Measurements from ENCODE around the gene WNK2.

WNK2 gene

DNA sequence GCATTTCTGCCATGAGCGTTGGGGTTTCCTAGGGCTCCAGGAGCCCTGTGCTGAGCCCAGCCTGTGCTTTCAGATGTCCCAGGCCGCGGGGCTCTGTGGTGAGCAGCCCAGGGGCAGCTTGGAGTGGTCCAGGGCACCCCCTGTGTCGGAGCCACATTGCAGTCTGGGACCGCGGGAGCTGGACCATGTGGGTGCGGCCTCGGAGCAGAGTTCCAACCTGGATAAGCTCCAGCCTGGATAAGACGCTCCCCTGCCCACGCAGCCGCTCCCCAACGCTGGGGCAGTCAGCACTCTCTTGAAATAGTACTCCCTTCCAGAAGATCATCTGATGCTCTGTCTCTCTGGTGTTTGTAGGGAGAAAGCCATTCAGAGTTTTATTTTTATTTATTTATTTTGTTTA lies 111.1 kb downstream of the WNK2 start:
- no peak for DNase-seq (ENCODE audit: low read depth)

DNA sequence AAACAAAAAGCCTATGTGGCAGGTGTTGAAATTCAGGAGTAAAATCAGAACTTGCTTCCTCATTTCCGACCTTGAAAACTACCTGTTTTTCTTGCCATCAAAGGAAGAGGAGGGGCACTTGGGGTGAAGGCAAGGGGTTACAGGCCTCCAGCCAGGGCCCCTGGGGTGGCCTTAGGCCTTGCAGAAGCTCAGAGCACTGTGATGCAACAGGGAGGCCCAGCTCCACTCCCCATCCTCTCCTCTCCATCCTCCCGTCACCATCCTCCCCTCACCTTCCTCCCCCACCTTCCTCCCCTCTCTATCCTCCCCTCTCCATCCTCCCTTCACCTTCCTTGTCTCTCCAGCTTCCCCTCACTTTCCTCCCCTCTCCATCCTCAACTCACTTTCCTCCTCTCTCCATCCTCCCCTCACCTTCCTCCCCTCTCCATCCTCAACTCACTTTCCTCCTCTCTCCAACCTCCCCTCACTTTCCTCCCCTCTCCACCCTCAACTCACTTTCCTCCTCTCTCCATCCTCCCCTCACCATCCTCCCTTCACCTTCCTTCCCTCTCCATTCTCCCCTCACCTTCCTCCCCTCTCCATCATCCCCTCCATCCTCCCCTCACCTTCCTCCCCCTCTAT lies 111.6 kb downstream of the WNK2 start:
- no peak for DNase-seq (ENCODE audit: low read depth)

DNA sequence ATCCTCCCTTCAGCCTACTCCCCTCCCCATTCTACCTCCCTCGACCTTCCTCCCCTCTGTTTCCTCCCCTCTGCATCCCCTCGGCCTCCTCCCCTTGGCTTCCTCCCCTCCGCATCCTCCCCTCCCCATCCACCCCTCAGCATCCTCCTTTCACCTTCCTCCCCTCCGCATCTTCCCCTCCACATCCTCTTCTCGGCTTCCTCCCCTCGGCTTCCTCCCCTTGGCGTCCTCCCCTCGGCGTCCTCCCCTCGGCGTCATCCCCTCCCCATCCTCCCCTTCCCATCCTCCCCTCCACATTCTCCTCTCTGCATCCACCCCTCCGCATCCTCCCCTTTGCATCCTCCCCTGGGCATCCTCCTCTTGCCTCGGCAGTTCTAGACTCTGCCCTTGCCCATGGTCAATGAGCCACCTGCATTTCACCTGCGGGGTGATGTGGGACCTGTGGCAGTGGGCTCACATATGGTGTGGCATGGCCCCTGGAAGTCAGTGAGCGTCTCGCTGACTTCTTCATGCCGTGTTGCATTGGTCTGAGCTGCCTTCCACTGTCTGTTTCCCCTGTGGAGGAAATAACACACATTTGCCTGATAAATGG lies 113.0 kb downstream of the WNK2 start:
- no peak for DNase-seq (ENCODE audit: low read depth)

DNA sequence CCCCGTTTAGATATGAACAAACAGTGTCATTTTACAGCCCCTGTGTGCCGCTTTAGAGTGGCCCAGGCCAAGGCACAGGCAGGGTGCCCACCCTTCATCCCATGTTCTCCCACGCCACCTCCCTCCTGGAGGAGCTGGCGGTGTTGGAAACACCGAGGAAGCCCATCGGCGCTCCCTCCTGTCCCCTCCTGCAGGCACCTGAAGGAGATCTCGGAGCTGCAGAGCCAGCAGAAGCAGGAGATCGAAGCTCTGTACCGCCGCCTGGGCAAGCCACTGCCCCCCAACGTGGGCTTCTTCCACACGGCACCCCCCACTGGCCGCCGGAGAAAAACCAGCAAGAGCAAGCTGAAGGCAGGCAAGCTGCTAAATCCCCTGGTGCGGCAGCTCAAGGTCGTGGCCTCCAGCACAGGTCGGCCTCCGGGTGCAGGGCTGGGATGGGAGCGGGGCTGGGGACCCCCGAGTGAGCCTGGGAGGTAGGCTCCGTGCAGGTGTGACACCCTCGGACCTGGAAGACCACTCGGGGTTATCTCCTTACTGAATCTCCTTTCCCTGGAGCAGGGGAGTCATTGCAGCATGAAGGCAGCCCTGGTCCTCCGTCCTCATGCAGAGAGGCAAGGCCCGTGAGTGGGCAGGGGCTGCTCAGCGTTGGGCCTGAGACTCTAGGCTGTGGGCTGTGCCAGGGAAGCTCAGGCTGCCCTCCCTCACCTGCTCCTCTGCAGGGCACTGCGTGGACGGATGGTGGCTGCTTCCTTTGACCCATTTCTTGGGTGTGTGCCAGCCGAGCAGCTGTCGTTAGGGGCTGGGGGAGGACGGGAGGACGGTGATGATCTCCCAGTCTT lies 113.9 kb downstream of the WNK2 start:
- no peak for DNase-seq (ENCODE audit: low read depth)

DNA sequence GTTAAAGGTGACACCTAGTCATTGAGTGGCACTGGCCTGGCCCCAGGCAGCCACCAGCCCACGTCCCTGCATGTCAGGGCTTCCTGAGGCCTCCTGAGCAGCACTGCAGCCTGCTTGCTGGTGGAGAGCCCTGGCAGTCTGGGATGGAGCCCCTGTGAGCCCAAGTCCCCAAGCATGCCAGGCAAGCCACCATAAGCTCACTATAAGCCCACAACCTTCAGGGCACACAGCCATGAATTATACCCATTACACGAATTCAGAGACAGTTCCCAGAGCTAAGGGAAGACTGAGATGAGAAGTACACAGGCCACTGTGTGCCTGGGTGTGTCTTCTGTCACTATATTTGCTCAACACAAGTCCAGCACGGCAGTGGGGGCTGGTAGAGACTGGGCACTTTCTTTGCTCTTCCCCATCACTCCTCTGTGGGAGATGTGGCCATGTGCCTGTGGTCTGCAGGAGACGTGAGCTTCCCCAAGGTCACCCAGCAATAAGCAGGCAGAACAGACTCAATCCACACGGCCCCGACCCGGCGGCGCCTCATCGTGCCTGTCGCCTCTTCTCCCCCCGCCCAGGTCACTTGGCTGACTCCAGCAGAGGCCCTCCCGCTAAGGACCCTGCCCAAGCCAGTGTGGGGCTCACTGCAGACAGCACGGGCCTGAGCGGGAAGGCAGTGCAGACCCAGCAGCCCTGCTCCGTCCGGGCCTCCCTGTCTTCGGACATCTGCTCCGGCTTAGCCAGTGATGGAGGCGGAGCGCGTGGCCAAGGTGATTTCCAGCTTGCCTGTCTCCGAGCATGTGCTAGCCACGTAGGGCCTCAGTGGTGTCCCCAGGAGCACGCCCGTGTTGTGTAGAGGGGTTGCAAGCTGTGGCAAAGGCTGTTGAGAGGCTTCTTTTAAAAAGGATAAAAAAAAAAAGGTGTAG lies 114.8 kb downstream of the WNK2 start:
- DNase-seq (ENCODE audit: low read depth) = no peak

DNA sequence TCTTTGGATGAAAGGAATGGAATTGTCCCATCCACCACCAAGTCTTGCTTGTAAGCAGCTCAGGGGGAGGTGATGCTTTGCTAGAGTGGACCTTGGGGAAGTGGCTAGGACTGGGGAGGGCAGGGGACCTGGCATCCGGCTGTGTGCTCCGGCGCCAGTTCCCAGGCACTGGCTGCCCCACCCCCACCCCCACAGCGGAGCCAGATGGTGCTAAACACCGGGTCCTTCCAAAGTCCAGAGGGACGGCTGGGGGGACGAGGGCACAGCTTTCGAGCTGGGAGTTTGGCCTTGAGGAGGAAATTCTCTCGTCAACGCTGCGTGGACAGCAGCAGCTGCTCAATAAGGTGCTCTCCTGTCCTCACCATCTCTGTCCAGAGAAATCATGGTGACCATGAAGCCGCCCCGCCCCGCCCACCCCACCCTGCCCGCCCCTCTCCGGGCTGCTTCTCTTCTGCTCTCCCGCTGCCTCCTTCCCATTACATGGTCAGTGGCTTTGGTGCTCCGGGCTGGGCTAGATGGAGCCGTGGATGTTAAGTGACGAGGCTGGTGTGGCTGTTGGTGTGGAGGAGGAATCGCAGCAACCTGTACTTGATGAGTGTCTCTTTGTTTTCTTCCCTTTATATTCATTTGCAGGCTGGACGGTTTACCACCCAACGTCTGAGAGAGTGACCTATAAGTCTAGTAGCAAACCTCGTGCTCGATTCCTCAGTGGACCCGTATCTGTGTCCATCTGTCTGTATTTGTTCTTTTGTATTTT lies 115.7 kb downstream of the WNK2 start:
- no peak for DNase-seq (ENCODE audit: low read depth)

DNA sequence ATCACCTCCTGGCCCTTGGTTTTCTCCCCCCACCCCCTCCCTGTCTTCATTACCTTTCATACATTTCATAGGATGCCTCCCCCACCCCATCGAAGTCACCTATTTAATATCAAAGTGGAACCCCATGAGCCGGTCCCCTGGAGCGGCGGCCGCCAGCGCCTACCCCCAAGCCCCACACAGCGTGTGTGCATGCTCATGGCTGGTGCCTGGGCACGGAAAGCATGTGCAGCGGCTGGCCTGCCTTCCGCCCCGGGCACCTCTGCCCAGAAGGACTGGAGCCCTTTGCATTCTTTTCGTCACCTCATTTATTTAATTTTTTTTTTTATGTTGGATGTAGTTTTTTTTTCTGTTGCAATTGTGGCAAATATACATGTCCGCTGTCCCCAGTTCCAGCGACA lies 116.2 kb downstream of the WNK2 start:
- DNase-seq (ENCODE audit: low read depth) = no peak

DNA sequence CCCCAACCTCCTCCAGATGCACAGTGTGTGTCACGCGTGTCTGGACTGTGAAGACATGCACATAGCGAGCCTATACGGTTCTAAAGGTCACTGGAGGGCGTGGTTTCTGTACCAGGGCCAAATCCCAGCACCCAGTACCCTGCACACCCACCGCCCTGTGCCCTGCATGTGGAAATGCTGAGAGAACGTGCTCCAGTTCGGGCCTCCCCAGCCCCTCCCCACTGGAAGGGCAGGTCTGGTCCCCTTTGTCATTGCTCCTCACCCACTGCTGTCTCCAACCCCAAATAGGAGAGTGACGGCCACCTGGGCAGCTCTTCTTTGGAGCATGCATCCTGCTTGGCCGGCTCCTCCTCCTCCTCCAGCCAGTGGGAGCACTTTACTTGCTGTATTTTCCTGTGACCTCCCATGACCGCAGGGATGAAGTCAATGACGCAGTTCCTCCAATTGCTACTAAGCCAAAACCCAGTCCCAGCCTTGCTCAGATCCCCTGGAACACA lies 116.7 kb downstream of the WNK2 start:
- DNase-seq (ENCODE audit: low read depth) = no peak

DNA sequence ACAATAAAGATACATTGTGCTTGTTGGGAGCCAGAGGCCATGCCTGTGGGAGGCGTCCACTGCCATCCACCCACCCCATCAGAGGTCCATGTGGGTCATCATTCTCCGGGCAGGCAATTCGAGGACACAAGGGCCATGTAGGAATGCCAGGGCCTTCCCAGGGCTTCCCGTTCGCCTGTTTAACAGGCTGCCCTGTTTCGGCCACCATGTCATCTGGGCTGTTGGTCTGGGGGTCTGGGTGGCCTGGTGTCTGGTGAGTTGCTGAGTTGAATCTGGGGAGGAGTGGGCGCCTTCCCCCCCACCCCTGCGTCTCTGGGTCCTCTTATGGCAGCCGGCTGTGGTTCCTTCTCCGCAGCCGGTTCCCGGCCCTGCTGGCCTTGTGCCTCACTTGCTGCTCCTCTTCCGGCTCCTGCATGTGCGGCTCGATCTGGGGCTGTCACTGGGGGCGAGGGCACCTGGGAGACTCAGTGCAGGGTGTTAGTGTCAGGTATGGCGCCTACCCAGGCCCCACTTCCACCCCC lies 117.4 kb downstream of the WNK2 start:
- no peak for DNase-seq (ENCODE audit: low read depth)

DNA sequence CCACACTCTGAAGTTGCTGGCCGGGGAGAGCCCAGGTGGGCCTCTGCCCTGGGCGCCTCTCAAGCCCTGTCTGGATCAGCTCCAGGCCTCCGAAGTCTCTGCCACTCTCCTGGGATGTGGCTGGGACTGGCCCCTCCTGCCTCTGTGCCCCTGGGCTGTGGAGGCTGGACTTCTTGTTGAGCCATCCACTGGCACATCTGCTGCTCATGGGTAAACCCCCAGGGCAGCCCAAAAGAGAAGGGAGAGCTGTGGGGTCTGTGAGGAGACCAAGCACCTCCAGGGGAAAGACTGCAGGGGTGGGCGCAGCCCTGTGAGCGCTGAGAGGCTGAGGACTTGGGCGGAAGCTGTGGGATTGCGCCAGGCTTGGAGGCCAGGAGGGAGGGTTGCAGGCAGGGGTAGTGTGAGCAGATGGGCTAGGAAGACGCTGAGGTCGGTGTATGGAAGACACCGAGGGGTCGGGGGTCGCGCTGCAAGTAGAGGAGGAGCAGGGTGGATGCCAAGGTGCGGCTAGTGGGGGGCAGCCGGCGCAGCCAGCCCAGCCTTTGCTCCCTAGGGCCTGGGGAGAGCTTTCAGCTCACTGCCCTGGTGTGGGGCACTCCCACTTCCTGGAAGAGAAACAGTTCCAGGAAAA lies 118.1 kb downstream of the WNK2 start:
- no peak for DNase-seq (ENCODE audit: low read depth)

DNA sequence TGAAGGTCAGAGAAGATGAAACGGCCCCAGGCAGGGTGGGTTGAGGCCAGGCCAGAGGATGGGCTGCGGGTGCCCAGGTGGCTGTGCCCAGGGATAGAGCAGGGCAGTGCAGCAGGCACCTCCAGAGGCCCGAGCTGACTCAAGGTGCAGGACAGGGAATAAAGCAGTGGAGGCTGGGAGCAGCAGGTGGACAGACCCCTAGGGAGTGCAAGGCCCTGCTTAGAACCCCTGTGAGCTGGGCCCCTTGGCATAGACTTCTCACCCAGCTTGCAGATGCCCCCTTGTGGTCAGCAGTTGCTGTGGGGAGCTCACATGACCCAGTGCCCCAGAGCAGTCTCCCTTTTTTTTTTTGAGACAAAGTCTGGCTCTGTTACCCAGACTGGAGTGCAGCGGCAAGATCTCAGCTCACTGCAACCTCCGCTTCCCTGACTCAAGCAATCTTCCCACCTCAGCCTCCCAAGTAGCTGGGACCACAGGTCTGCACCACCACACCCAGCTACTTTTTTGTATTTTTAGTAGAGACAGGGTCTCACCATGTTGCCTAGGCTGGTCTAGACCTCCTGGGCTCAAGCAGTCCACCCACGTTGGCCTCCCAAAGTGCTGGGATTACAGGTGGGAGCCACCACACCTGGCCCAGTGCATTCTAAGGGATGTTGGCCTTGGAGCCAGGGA lies 118.8 kb downstream of the WNK2 start:
- peak; percentile 44 for DNase-seq (ENCODE audit: low read depth)

DNA sequence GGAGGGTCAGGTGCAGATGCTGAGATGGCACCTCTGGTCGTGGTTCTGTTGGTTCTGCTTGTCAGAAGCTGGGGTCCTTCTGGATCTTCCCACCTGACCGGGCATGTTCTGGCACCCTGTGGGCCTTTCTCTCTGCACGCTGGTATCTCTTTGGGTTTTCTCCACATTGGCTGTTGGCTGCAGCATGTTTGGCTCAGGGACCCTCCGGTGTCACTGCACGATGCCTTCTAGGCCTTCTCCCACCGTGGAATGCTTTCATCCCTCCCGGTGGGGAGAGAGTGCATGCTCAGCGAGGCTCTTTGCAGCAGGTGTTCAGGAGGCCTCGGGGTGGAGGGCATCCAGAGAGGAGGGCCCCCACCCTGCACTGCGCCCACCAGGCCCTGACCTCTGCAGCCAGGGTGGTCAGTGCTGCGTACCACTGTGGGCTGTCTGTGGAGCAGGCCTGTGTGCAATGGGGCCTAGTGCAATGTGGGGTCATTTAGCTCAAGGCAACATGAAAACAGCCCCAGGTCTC lies 119.4 kb downstream of the WNK2 start:
- DNase-seq (ENCODE audit: low read depth) = no peak

DNA sequence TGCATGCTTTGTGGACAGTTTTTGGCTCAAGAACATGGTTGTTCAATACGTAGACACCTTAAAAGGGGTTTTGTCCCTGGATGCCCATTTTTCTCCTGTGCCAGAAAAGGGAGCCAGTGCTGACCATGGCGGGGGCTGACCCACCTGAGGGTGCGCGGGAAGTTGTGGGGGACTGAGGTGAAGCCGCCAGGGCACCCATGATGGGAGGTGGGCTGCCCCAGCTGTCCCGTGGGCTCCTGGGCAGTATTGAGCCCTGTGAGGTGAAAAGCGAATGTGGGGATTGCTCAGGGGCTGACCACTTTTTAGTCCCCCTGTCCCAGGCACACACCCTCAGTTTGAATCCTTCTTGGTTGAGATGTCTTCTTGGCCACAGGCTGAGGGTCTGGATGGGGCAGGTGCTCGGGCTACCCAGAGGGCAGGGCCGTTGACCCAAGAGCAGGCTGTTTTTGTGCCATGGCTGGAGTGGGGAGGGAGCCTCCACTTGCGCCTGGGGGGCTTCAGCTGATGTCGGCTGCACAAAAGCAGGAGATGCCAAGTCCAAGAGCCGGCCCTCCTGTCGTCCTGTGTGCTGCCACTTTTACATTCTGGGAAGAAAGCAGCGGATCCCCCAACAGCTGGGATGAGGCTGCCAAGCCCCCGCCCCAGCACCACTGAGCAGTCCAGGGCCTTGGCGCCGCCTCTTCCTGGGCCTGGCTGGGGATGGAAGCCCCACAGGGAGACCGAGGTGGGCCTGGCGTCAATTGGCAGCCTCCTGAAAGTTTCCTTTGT lies 120.1 kb downstream of the WNK2 start:
- no peak for DNase-seq (ENCODE audit: low read depth)

DNA sequence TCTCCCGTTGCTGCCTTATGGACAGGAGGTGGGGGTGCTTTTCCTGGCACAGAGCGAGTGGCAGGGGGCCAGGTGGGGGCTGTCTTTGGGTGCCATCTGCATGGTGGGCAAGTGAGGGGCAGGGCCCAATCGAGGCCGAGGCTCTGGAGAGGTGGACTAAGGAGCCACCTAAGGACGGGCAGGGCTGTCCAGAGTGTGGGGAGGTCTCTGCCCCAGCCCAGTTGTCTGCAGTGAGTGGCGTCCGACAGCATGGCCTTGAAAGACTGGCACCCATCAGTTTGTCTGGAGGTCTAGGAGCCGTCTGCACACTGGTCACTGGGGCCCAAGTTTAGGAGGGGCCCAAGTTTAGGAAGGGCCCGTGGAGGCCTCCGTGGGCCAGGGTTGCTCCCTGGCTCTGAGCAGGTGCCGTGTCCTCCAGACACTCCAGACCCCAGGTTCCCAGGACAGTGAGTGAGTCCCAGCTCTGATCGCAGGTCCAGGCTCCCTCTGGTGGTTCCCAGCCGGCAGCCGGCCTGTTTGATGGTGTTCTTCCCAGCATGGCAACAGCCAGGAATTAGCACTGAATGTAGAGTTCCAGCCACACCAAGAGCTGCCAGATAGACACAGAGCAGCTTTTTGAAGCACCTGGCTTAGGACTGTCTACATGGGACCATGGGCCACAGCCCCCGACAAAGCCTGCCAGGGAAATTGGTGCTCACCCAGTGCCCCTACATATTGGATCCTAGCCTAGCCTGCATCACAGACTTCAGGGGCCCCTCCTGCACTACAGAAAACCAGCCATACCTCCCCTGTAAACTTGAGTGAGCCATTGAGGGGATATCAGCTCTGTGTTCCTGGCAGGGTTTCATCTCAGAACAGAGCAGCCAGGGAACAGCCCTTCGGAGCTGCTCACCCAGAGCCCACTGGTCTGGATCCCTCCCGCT lies 120.9 kb downstream of the WNK2 start:
- no peak for DNase-seq (ENCODE audit: low read depth)

DNA sequence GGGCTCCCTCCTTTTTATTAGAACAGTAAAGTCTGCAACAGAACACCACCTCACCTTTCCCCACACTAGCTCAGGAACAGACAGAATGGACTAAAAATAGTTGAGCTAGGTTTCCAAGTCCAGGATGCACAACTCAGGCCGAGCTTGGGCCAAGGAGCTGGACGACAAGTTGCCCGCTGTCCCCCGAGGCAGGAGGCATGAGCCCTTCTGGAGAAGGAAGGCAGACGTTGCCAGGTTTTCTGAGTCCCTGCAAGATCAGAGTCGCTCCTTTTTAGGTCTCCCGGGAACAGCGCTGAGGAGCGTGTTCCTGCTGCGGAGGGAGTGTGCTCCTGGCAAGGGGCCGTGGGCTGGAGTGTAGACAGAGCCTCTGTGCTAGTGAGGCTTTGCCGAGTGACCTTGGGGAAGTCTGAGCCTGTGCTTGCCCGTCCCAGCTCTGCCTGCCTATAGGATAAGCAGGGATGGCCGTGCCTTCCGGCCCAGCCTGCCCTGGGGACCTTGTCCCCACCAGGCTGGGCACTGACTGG lies 121.6 kb downstream of the WNK2 start:
- DNase-seq (ENCODE audit: low read depth) = no peak

DNA sequence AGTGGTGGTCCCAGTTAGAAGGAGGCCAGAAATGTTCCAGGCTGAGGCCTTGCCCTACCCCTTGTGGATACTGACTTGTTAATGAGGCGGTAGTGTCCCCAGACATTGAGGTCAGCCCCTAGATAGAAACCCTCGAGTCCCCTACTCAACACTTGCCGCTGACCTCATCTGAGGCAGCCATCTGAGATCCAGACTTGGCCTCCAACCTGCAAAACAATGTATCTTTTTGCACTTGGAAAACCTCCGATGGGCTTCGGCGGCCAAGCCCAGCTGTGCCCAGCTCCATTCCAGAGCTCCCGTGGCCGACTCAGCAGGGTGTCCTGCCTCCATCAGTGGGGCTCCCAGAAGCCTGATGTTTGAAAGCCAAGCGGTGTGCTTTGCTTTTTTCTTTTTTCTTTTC lies 122.1 kb downstream of the WNK2 start:
- no peak for DNase-seq (ENCODE audit: low read depth)

DNA sequence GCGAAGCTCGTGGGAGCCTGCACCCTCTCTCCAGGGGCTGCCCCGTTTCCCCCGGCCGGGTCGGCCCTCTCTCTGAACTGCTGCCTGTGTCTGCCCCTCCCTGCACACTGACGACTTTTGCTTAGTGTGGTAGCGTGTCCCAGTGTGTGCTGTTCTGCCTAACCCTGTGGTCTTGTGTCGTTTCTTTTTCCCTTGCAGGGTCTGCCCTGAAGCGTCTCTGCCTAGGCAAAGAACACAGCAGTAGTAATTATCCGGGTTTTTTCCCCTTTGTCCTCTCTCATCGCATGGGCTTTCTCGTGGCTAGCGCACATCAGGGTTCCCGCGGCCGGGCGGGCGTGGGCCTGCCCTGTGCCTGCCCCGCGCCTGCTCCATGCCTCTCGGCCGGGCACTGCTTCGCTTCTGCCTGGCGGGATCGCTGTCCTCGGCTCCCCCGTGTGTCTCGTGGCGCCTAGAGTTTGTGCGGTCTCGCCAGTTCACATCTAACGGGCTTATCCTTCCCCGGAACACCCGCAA lies 122.7 kb downstream of the WNK2 start:
- no peak for DNase-seq (ENCODE audit: low read depth)

Measured in activated T-cell treated with anti-CD3 and anti-CD28 coated beads for 24 hours (primary cell).